SH-SY5Y (cell line): ENCODE data around the gene USP38.

Experiments used
- GATA2 ChIP-seq: IDR thresholded peaks from 2 replicates; pipeline ENCODE4 v1.6.1; 2011; ENCODE audit warnings: mild to moderate bottlenecking, low read depth, low read length
- GATA3 ChIP-seq: IDR thresholded peaks from 2 replicates; pipeline ENCODE4 v1.6.1; 2011; ENCODE audit warnings: low read depth, mild to moderate bottlenecking, low read length, moderate library complexity

- no peak for TF ChIP-seq GATA2
- no peak for TF ChIP-seq GATA3
Observed at GRCh38 chr4:143186212-143186611, 1.5 kb downstream of the USP38 start.
